ENCODE data around the gene EZH2.

The EZH2 gene

DNA sequence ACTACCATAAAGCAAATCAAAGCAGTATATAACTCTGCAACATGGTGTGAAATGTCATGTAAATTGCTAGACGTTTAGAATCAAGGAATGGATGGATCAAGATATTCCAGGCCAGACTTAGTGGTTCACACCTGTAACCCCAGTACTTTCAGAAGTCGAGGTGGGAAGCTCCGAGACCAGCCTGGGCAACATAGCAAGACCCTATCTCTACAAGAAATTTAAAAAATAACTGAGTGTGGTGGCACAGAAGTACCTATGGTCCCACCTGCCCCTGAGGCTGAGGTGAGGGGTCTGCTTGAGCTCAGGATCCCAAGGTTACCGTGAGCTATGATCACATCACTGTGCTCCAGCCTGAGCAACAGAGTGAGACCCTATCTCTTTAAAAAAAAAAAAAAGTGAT, 2.8 kb upstream of the EZH2 start:
- H3K9me3 ChIP-seq = no peaks in the 10 kb centered on the region
- no peak overlapping the region for H3K27ac ChIP-seq
- no peaks in the 10 kb centered on the region for H3K36me3 ChIP-seq
- no peaks in the 10 kb centered on the region for H3K27me3 ChIP-seq
- peaks cover 11 to 18% of the 10 kb centered on the region in 2 experiments for H3K4me1 ChIP-seq (ENCODE audit: control insufficient read depth in 1 of 2, insufficient read depth in 1 of 2, low read depth in 1 of 2, low read length in 1 of 2)
- TF ChIP-seq, protein P1, sequence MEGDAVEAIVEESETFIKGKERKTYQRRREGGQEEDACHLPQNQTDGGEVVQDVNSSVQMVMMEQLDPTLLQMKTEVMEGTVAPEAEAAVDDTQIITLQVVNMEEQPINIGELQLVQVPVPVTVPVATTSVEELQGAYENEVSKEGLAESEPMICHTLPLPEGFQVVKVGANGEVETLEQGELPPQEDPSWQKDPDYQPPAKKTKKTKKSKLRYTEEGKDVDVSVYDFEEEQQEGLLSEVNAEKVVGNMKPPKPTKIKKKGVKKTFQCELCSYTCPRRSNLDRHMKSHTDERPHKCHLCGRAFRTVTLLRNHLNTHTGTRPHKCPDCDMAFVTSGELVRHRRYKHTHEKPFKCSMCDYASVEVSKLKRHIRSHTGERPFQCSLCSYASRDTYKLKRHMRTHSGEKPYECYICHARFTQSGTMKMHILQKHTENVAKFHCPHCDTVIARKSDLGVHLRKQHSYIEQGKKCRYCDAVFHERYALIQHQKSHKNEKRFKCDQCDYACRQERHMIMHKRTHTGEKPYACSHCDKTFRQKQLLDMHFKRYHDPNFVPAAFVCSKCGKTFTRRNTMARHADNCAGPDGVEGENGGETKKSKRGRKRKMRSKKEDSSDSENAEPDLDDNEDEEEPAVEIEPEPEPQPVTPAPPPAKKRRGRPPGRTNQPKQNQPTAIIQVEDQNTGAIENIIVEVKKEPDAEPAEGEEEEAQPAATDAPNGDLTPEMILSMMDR (IDR thresholded peaks at IDR 0.05) = no peak
- H3K4me3 ChIP-seq (ENCODE audit: low read depth in 1 of 2, low read length in 1 of 2) = no peak overlapping the region

DNA sequence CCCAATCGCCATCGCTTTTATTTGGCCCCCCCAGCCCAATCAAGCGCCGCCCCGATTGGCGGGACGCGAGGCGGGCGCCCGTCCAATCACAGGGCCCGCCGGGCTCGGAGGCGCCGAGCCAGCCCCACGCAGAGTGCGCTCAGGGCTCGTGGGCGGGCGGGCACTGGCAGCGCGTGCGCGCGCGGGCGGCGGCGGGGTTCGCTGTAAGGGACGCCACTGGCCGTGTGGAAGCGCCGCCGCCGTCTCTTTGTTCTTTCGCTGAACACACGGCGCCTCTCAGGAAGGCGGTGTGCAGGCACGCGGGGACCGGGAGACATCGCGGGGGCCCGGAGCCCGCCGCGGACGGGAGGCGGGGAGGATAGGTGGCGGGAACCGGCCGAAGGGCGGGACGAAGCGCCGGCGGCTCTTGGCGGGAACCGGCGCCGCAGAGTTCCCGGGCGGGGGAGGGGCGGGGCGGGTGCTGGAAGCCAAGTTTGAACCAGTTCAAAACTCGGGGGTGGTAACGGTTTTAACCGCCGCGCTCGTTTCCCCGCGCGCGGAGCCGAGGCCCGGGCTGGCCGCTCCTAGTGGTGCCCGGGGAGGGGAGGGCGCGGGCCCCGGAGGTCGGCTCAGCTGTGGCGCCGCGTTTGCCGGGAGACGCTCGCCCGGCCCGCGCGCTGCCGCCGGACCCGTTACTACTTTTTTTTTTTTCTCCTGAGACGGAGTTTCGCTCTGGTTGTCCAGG, 370 bp upstream of the EZH2 start:
- peak overlapping the region; percentile 69 for H3K27ac ChIP-seq
- H3K27me3 ChIP-seq = no peaks in the 10 kb centered on the region
- peak overlapping the region; percentile 59 to 80 for H3K4me3 ChIP-seq (ENCODE audit: low read depth in 1 of 2, low read length in 1 of 2)
- H3K9me3 ChIP-seq = no peaks in the 10 kb centered on the region
- TF ChIP-seq, protein P1 (IDR thresholded peaks at IDR 0.05) = peak; percentile 30
- no peaks in the 10 kb centered on the region for H3K36me3 ChIP-seq
- peaks cover 11 to 18% of the 10 kb centered on the region in 2 experiments for H3K4me1 ChIP-seq (ENCODE audit: control insufficient read depth in 1 of 2, insufficient read depth in 1 of 2, low read depth in 1 of 2, low read length in 1 of 2)

GRCh38 chr7:148883266-148884048, 634 bp downstream of the EZH2 start:
- no peaks in the 10 kb centered on the region for H3K36me3 ChIP-seq
- H3K4me1 ChIP-seq (ENCODE audit: control insufficient read depth in 1 of 2, insufficient read depth in 1 of 2, low read depth in 1 of 2, low read length in 1 of 2) = peaks cover 11 to 18% of the 10 kb centered on the region in 2 experiments
- H3K27ac ChIP-seq = peak overlapping the region; percentile 69
- TF ChIP-seq, protein P1 (IDR thresholded peaks at IDR 0.05) = no peak
- peak overlapping the region; percentile 59 to 80 for H3K4me3 ChIP-seq (ENCODE audit: low read depth in 1 of 2, low read length in 1 of 2)
- no peaks in the 10 kb centered on the region for H3K9me3 ChIP-seq
- H3K27me3 ChIP-seq = no peaks in the 10 kb centered on the region

DNA sequence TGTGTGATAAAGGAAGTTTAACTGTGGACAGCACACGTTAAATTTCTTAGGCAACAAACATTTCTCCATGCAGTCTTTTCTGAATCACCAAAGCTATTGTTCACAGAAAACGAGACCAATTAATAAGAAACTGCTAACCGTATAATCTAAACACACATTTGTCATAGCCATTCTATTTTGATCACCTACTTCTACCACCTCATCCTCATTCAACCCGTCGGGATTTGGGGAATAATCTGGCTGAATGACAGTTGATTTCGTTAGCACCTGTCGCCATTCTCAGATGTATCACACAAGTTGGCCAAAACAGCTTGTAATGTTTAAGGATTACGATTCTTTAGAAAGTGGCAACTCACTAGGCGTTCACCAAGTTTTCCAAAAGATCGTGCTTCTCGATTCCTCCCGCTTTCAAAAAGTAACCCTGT, 1.2 kb downstream of the EZH2 start:
- H3K4me1 ChIP-seq (ENCODE audit: control insufficient read depth in 1 of 2, insufficient read depth in 1 of 2, low read depth in 1 of 2, low read length in 1 of 2) = peaks cover 11 to 18% of the 10 kb centered on the region in 2 experiments
- no peaks in the 10 kb centered on the region for H3K9me3 ChIP-seq
- H3K27ac ChIP-seq = no peak overlapping the region
- TF ChIP-seq, protein P1 (IDR thresholded peaks at IDR 0.05) = no peak
- H3K27me3 ChIP-seq = no peaks in the 10 kb centered on the region
- H3K4me3 ChIP-seq (ENCODE audit: low read depth in 1 of 2, low read length in 1 of 2) = peak overlapping the region; percentile 59 to 80
- no peaks in the 10 kb centered on the region for H3K36me3 ChIP-seq

GRCh38 chr7:148882192-148882591, 1.9 kb downstream of the EZH2 start:
- H3K4me3 ChIP-seq (ENCODE audit: low read depth in 1 of 2, low read length in 1 of 2) = no peak overlapping the region

More at GRCh38 chr7:148882192-148882591, 1.9 kb downstream of the EZH2 start:
- Histone ChIP-seq H3K4me1 (ENCODE audit: control insufficient read depth in 1 of 2, insufficient read depth in 1 of 2, low read depth in 1 of 2, low read length in 1 of 2) (peaks cover 11 to 18% of the 10 kb centered on the region in 2 experiments), H3K27ac (no peak overlapping the region), H3K27me3 (no peaks in the 10 kb centered on the region), H3K36me3 (no peaks in the 10 kb centered on the region), H3K9me3 (no peaks in the 10 kb centered on the region)
- TF ChIP-seq, protein P1 (IDR thresholded peaks at IDR 0.05) = no peak

Data from neutrophil (primary cell).